ENCODE data around the gene RPL9. TPM values are rescaled to one million over a fixed set of nuclear protein-coding genes. Genes with fewer than 3 reads are reported as not detected.

RPL9 gene
- total RNA-seq, 1 donor from 2014 or later = 1,562 TPM

DNA sequence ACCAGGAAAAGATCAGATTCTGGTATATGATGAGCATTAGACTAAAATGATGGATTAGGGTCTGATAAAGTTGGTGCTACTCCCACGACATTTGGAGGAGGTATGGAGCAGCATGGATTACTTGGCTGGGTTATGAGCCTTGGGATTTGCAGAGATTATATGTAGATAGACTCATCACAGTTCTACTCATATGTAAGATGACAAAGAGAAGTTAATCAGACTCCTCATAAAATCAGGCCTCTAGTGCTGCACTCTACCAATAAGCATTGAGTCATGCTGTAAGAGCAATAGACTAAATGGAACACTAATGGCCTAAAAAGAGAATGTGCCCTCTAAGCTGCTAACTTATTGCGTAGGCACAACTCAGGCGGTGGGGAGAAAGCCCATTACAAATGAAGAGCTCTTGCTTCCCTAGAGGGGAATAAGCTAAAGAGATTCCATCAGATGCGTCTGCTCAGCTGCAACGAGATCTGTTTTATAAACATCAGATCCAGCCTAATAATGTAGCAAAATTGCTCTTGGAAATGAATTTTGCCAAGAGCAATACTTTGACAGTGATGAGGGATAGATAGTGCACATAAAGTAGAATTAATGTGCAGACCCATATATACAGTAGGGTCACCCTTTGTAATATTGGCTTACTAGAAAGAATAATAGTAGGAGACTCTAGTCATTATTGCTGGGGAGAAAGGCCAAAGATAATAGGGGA is 17.6 kb upstream of the RPL9 start:
- no peaks in the 10 kb centered on the region for H3K4me1 Mint-ChIP-seq (ENCODE audit: unreplicated experiment)
- TF ChIP-seq CTCF (IDR thresholded peaks at IDR 0.05; ENCODE audit: unreplicated experiment) = no peak
- H3K36me3 Mint-ChIP-seq (ENCODE audit: low read depth, unreplicated experiment) = no peaks in the 10 kb centered on the region
- H3K9me3 Mint-ChIP-seq (ENCODE audit: unreplicated experiment) = no peaks in the 10 kb centered on the region
- no peak overlapping the region for H3K4me3 Mint-ChIP-seq (ENCODE audit: unreplicated experiment)
- H3K27ac Mint-ChIP-seq (ENCODE audit: unreplicated experiment) = no peak overlapping the region
- H3K27me3 Mint-ChIP-seq (ENCODE audit: unreplicated experiment) = no peaks in the 10 kb centered on the region
- no peak for DNase-seq (ENCODE audit: low spot score)

DNA sequence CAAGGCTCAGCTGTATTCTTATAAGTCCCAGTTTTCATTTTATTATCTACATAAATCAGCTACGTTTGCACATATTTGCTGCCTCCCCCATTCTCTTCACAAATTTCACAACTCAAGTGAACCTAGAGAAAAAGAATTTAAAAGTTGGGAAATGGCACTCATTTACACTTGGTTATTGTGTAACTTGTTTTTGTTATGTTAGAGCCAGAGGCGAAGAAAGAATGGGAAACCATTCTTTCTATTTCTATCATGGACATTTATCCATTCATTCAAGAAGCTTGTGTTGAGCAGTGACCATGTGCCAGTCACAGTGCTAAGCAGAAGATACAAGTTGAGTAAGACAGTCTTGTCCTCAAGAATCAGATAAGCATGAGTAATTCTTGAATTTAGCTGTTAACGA is 13.7 kb upstream of the RPL9 start:
- no peak overlapping the region for H3K4me3 Mint-ChIP-seq (ENCODE audit: unreplicated experiment)
- no peaks in the 10 kb centered on the region for H3K4me1 Mint-ChIP-seq (ENCODE audit: unreplicated experiment)
- H3K9me3 Mint-ChIP-seq (ENCODE audit: unreplicated experiment) = no peaks in the 10 kb centered on the region
- H3K36me3 Mint-ChIP-seq (ENCODE audit: low read depth, unreplicated experiment) = no peaks in the 10 kb centered on the region
- DNase-seq (ENCODE audit: low spot score) = no peak
- no peak for TF ChIP-seq CTCF (IDR thresholded peaks at IDR 0.05; ENCODE audit: unreplicated experiment)
- no peaks in the 10 kb centered on the region for H3K27me3 Mint-ChIP-seq (ENCODE audit: unreplicated experiment)
- H3K27ac Mint-ChIP-seq (ENCODE audit: unreplicated experiment) = no peak overlapping the region

DNA sequence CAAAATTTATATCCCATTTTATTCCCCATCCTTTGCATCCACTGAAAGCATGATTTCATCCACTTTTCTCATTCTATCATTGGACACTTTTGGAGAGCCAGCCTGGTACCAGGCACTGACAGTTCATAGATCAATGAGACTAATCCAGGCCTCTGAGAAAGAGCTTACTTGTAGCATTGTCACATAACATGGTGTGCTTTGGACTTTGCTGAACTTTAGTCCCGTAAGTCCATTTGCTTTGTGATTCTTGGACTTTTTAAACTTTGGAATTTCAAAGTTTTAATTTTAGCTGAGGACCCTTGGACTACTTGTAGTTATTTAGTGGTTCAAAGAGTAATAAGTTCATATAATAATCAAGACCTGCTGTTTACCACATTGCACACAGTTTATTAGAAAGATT is 11.7 kb upstream of the RPL9 start:
- H3K27me3 Mint-ChIP-seq (ENCODE audit: unreplicated experiment) = no peaks in the 10 kb centered on the region
- no peak overlapping the region for H3K4me3 Mint-ChIP-seq (ENCODE audit: unreplicated experiment)
- no peak for TF ChIP-seq CTCF (IDR thresholded peaks at IDR 0.05; ENCODE audit: unreplicated experiment)
- H3K27ac Mint-ChIP-seq (ENCODE audit: unreplicated experiment) = no peak overlapping the region
- DNase-seq (ENCODE audit: low spot score) = no peak
- no peaks in the 10 kb centered on the region for H3K4me1 Mint-ChIP-seq (ENCODE audit: unreplicated experiment)
- H3K9me3 Mint-ChIP-seq (ENCODE audit: unreplicated experiment) = no peaks in the 10 kb centered on the region
- no peaks in the 10 kb centered on the region for H3K36me3 Mint-ChIP-seq (ENCODE audit: low read depth, unreplicated experiment)

DNA sequence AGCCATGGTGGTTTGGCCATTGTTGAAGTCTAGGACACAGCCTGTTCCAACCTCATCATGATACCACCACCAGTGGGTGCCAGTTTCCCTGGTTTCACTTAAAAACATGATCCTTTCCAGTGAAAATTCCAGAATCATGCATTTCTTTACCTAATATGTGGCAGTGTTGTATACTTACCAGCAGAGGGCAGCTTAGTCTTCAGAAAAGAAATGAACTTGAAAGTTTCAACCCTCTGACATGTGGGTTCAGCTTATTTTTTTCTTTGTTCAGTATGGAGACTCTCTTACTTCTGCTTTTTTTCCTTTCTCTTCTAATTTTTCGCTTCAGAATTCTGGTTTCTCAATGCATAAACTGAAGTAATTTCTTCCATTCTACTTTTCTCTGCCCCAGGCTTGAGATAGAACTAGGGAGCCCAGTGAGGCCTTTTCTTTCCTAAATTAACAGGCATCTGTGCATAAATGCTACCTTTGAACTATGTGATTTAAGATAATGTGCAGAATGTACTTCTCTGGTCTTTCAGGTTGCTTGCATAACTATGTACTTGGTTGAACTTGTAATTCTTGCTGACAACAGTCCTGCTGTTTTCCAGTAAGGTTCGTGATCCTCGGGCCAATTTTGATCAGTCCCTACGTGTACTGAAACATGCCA is 10.8 kb upstream of the RPL9 start:
- no peaks in the 10 kb centered on the region for H3K27me3 Mint-ChIP-seq (ENCODE audit: unreplicated experiment)
- H3K4me1 Mint-ChIP-seq (ENCODE audit: unreplicated experiment) = no peaks in the 10 kb centered on the region
- H3K9me3 Mint-ChIP-seq (ENCODE audit: unreplicated experiment) = no peaks in the 10 kb centered on the region
- TF ChIP-seq CTCF (IDR thresholded peaks at IDR 0.05; ENCODE audit: unreplicated experiment) = peak; percentile 98
- H3K36me3 Mint-ChIP-seq (ENCODE audit: low read depth, unreplicated experiment) = peaks cover 3% of the 10 kb centered on the region
- DNase-seq (ENCODE audit: low spot score) = peak; percentile 41
- H3K27ac Mint-ChIP-seq (ENCODE audit: unreplicated experiment) = no peak overlapping the region
- H3K4me3 Mint-ChIP-seq (ENCODE audit: unreplicated experiment) = no peak overlapping the region

GRCh38 chr4:39467464-39467863 is 8.7 kb upstream of the RPL9 start:
- Mint-ChIP-seq H3K4me1 (ENCODE audit: unreplicated experiment) (no peaks in the 10 kb centered on the region), H3K36me3 (ENCODE audit: low read depth, unreplicated experiment) (peaks cover 5% of the 10 kb centered on the region)
- DNase-seq (ENCODE audit: low spot score) = no peak

More at GRCh38 chr4:39467464-39467863, 8.7 kb upstream of the RPL9 start:
- H3K4me3 Mint-ChIP-seq (ENCODE audit: unreplicated experiment) = no peak overlapping the region
- H3K27ac Mint-ChIP-seq (ENCODE audit: unreplicated experiment) = no peak overlapping the region
- TF ChIP-seq CTCF (IDR thresholded peaks at IDR 0.05; ENCODE audit: unreplicated experiment) = no peak
- no peaks in the 10 kb centered on the region for H3K27me3 Mint-ChIP-seq (ENCODE audit: unreplicated experiment)
- H3K9me3 Mint-ChIP-seq (ENCODE audit: unreplicated experiment) = no peaks in the 10 kb centered on the region
